ENCODE results near the gene ZNF407. TPM values are rescaled to one million over a fixed set of nuclear protein-coding genes. Genes with fewer than 3 reads are reported as not detected.

The ZNF407 gene
- total and polyA plus RNA-seq, 2 of the 13 experiments (the other 11 are each of a cell fraction or from before 2014, with no cell fraction given) = 2.3 to 8.7 TPM

DNA sequence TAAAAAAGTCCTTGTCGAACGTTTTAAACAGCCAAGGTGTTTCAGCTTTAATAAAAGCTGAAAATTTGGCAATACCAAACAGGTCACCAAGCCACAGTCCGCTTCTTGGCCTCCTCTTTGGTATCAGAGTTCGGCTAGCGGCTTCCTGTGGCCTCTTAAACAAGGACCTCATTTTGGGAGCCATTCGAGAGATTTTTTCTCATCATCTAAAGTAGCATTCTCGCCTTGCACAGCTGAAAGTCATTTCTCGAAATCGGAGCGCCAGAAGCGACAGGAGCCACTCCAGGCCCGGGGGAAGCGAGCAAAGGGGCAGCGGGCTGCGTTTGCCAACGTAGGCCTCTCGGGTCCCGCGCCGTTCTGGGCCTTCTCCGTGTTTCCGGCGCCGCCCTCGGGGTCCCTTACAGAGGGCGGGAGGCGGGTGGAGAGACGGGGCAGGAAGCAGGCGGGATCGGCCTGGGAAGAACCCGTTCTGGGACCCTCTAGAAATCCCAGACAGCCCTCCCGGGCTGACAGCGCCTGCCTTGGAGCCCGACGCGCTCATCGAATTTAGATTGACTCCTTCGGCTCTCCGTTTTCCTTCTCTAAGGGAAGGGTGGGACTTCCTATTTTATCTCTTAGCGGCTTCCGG lies 522 bp upstream of the ZNF407 start (continued):
- TF ChIP-seq ZNF644 (CRISPR knock-in tag; IDR thresholded peaks at IDR 0.05; ENCODE audit: low read depth) (no peak), ZNF44 (CRISPR knock-in tag; IDR thresholded peaks at IDR 0.05) (no peak), CEBPB (IDR thresholded peaks at IDR 0.05; ENCODE audit: borderline replicate concordance, low read depth, low read length) (no peak), ZNF552 (CRISPR knock-in tag; IDR thresholded peaks at IDR 0.05; ENCODE audit: borderline replicate concordance) (no peak), ZNF33B (CRISPR knock-in tag; IDR thresholded peaks at IDR 0.05) (no peak), TEAD3 (CRISPR knock-in tag; optimal IDR thresholded peaks at IDR 0.05; ENCODE audit: borderline replicate concordance) (no peak), CCAR2 (optimal IDR thresholded peaks at IDR 0.05; ENCODE audit: low read depth, low read length) (no peak), ZBTB38 (CRISPR knock-in tag; IDR thresholded peaks at IDR 0.05) (no peak), DNMT1 (CRISPR knock-in tag; IDR thresholded peaks at IDR 0.05) (no peak), ZNF224 (CRISPR knock-in tag; IDR thresholded peaks at IDR 0.05) (no peak), ZNF781 (CRISPR knock-in tag; IDR thresholded peaks at IDR 0.05; ENCODE audit: borderline replicate concordance, not compliant biosample characterization) (peak; percentile 59), SMAD3 (CRISPR knock-in tag; IDR thresholded peaks at IDR 0.05) (0 out of 2 replicates have a peak, but pooled peaks have one; percentile 29), ARID2 (CRISPR knock-in tag; IDR thresholded peaks at IDR 0.05; ENCODE audit: borderline replicate concordance) (no peak)
- TF ChIP-seq, protein P1, sequence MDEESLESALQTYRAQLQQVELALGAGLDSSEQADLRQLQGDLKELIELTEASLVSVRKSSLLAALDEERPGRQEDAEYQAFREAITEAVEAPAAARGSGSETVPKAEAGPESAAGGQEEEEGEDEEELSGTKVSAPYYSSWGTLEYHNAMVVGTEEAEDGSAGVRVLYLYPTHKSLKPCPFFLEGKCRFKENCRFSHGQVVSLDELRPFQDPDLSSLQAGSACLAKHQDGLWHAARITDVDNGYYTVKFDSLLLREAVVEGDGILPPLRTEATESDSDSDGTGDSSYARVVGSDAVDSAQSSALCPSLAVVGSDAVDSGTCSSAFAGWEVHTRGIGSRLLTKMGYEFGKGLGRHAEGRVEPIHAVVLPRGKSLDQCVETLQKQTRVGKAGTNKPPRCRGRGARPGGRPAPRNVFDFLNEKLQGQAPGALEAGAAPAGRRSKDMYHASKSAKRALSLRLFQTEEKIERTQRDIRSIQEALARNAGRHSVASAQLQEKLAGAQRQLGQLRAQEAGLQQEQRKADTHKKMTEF (CRISPR knock-in tag; IDR thresholded peaks at IDR 0.05) = no peak; the same call in 1 of the 2 replicates
- TF ChIP-seq, protein P2, sequence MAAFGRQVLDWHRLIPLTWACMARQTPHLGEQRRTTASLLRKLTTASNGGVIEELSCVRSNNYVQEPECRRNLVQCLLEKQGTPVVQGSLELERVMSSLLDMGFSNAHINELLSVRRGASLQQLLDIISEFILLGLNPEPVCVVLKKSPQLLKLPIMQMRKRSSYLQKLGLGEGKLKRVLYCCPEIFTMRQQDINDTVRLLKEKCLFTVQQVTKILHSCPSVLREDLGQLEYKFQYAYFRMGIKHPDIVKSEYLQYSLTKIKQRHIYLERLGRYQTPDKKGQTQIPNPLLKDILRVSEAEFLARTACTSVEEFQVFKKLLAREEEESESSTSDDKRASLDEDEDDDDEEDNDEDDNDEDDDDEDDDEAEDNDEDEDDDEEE (CRISPR knock-in tag; IDR thresholded peaks at IDR 0.05) = no peak
- TF ChIP-seq, protein P3, sequence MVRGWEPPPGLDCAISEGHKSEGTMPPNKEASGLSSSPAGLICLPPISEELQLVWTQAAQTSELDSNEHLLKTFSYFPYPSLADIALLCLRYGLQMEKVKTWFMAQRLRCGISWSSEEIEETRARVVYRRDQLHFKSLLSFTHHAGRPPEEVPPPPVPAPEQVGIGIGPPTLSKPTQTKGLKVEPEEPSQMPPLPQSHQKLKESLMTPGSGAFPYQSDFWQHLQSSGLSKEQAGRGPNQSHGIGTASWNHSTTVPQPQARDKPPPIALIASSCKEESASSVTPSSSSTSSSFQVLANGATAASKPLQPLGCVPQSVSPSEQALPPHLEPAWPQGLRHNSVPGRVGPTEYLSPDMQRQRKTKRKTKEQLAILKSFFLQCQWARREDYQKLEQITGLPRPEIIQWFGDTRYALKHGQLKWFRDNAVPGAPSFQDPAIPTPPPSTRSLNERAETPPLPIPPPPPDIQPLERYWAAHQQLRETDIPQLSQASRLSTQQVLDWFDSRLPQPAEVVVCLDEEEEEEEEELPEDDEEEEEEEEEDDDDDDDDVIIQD (CRISPR knock-in tag; IDR thresholded peaks at IDR 0.05; ENCODE audit: low read depth) = no peak
- TF ChIP-seq, protein P4, sequence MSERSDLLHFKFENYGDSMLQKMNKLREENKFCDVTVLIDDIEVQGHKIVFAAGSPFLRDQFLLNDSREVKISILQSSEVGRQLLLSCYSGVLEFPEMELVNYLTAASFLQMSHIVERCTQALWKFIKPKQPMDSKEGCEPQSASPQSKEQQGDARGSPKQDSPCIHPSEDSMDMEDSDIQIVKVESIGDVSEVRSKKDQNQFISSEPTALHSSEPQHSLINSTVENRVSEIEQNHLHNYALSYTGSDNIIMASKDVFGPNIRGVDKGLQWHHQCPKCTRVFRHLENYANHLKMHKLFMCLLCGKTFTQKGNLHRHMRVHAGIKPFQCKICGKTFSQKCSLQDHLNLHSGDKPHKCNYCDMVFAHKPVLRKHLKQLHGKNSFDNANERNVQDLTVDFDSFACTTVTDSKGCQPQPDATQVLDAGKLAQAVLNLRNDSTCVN (CRISPR knock-in tag; IDR thresholded peaks at IDR 0.05; ENCODE audit: borderline replicate concordance) = no peak
- TF ChIP-seq, protein P5, sequence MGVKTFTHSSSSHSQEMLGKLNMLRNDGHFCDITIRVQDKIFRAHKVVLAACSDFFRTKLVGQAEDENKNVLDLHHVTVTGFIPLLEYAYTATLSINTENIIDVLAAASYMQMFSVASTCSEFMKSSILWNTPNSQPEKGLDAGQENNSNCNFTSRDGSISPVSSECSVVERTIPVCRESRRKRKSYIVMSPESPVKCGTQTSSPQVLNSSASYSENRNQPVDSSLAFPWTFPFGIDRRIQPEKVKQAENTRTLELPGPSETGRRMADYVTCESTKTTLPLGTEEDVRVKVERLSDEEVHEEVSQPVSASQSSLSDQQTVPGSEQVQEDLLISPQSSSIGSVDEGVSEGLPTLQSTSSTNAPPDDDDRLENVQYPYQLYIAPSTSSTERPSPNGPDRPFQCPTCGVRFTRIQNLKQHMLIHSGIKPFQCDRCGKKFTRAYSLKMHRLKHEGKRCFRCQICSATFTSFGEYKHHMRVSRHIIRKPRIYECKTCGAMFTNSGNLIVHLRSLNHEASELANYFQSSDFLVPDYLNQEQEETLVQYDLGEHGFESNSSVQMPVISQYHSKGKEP (CRISPR knock-in tag; IDR thresholded peaks at IDR 0.05) = no peak; the same call in 1 of the 2 replicates
- TF ChIP-seq, protein P6, sequence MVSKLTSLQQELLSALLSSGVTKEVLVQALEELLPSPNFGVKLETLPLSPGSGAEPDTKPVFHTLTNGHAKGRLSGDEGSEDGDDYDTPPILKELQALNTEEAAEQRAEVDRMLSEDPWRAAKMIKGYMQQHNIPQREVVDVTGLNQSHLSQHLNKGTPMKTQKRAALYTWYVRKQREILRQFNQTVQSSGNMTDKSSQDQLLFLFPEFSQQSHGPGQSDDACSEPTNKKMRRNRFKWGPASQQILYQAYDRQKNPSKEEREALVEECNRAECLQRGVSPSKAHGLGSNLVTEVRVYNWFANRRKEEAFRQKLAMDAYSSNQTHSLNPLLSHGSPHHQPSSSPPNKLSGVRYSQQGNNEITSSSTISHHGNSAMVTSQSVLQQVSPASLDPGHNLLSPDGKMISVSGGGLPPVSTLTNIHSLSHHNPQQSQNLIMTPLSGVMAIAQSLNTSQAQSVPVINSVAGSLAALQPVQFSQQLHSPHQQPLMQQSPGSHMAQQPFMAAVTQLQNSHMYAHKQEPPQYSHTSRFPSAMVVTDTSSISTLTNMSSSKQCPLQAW (CRISPR knock-in tag; IDR thresholded peaks at IDR 0.05) = no peak; the same call in none of the 2 replicates
- TF ChIP-seq, protein P7, sequence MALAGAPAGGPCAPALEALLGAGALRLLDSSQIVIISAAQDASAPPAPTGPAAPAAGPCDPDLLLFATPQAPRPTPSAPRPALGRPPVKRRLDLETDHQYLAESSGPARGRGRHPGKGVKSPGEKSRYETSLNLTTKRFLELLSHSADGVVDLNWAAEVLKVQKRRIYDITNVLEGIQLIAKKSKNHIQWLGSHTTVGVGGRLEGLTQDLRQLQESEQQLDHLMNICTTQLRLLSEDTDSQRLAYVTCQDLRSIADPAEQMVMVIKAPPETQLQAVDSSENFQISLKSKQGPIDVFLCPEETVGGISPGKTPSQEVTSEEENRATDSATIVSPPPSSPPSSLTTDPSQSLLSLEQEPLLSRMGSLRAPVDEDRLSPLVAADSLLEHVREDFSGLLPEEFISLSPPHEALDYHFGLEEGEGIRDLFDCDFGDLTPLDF (CRISPR knock-in tag; IDR thresholded peaks at IDR 0.05) = no peak
